HEK293 (cell line): ENCODE data around the gene PODN.

Experiments used
- GFI1B ChIP-seq: fragments of 450-650 bp; formaldehyde crosslinking; IDR thresholded peaks from 2 replicates; pipeline ENCODE4 v1.5.1; 2016; ENCODE audit warnings: missing biosample characterization, missing genetic modification characterization
- MZF1 ChIP-seq: fragments of 450-650 bp; formaldehyde crosslinking; IDR thresholded peaks from 2 replicates; pipeline ENCODE4 v1.5.1; 2017; ENCODE audit warnings: missing biosample characterization, missing genetic modification characterization, borderline replicate concordance
- OSR2 ChIP-seq: fragments of 450-650 bp; formaldehyde crosslinking; IDR thresholded peaks from 2 replicates; pipeline ENCODE4 v1.5.1; 2016; ENCODE audit warnings: missing biosample characterization, missing genetic modification characterization
- SALL2 ChIP-seq: fragments of 450-650 bp; formaldehyde crosslinking; IDR thresholded peaks from 2 replicates; pipeline ENCODE4 v1.5.0; 2017; ENCODE audit warnings: missing biosample characterization, mild to moderate bottlenecking, missing genetic modification characterization, borderline replicate concordance
- SP2 ChIP-seq: fragments of 450-650 bp; formaldehyde crosslinking; IDR thresholded peaks from 2 replicates; pipeline ENCODE4 v1.5.1; 2016; ENCODE audit warnings: missing biosample characterization, missing genetic modification characterization
- SP7 ChIP-seq: fragments of 450-650 bp; formaldehyde crosslinking; IDR thresholded peaks from 2 replicates; pipeline ENCODE4 v1.5.1; 2016; ENCODE audit warnings: missing biosample characterization, missing genetic modification characterization
- ZFP69B ChIP-seq: fragments of 450-650 bp; formaldehyde crosslinking; IDR thresholded peaks from 2 replicates; pipeline ENCODE4 v1.5.1; 2016; ENCODE audit warnings: missing biosample characterization, missing genetic modification characterization
- ZIC2 ChIP-seq: fragments of 450-650 bp; formaldehyde crosslinking; IDR thresholded peaks from 2 replicates; pipeline ENCODE4 v1.5.1; 2016; ENCODE audit warnings: missing biosample characterization, missing genetic modification characterization
- ZNF132 ChIP-seq: fragments of 450-650 bp; formaldehyde crosslinking; IDR thresholded peaks from 2 replicates; pipeline ENCODE4 v1.5.1; 2017; ENCODE audit warnings: missing biosample characterization, missing genetic modification characterization, borderline replicate concordance
- ZNF169 ChIP-seq: fragments of 450-650 bp; formaldehyde crosslinking; IDR thresholded peaks from 2 replicates; pipeline ENCODE4 v1.5.1; 2016; ENCODE audit warnings: missing biosample characterization, missing genetic modification characterization
- ZNF184 ChIP-seq: fragments of 450-650 bp; IDR thresholded peaks from 2 replicates; pipeline ENCODE4 v1.5.1; 2018; ENCODE audit warnings: missing biosample characterization, mild to moderate bottlenecking, missing genetic modification characterization
- ZNF202 ChIP-seq: fragments of 450-650 bp; formaldehyde crosslinking; IDR thresholded peaks from 2 replicates; pipeline ENCODE4 v1.5.1; 2016; ENCODE audit warnings: missing biosample characterization, missing genetic modification characterization, borderline replicate concordance
- ZNF223 ChIP-seq: fragments of 450-650 bp; formaldehyde crosslinking; IDR thresholded peaks from 2 replicates; pipeline ENCODE4 v1.5.1; 2016; ENCODE audit warnings: missing biosample characterization, missing genetic modification characterization
- ZNF23 ChIP-seq: fragments of 450-650 bp; formaldehyde crosslinking; IDR thresholded peaks from 2 replicates; pipeline ENCODE4 v1.5.1; 2016; ENCODE audit warnings: missing biosample characterization, missing genetic modification characterization, borderline replicate concordance
- ZNF239 ChIP-seq: fragments of 450-650 bp; formaldehyde crosslinking; IDR thresholded peaks from 2 replicates; pipeline ENCODE4 v1.5.1; 2016; ENCODE audit warnings: missing biosample characterization, missing genetic modification characterization
- ZNF24 ChIP-seq: fragments of 450-650 bp; formaldehyde crosslinking; IDR thresholded peaks from 2 replicates; pipeline ENCODE4 v1.5.1; 2016; ENCODE audit warnings: missing biosample characterization, missing genetic modification characterization
- ZNF341 ChIP-seq: fragments of 450-650 bp; formaldehyde crosslinking; IDR thresholded peaks from 2 replicates; pipeline ENCODE4; 2016; ENCODE audit warnings: low read depth, missing biosample characterization, missing genetic modification characterization
- ZNF350 ChIP-seq: fragments of 450-650 bp; formaldehyde crosslinking; IDR thresholded peaks from 2 replicates; pipeline ENCODE4 v1.5.0; 2017; ENCODE audit warnings: missing biosample characterization, mild to moderate bottlenecking, missing genetic modification characterization
- ZNF37A ChIP-seq: fragments of 450-650 bp; IDR thresholded peaks from 2 replicates; pipeline ENCODE4 v1.5.1; 2018; ENCODE audit warnings: missing biosample characterization, missing genetic modification characterization
- ZNF404 ChIP-seq: fragments of 450-650 bp; formaldehyde crosslinking; IDR thresholded peaks from 2 replicates; pipeline ENCODE4 v1.5.1; 2017; ENCODE audit warnings: missing biosample characterization, missing genetic modification characterization
- ZNF433 ChIP-seq: fragments of 450-650 bp; formaldehyde crosslinking; IDR thresholded peaks from 2 replicates; pipeline ENCODE4 v1.5.1; 2016; ENCODE audit warnings: missing biosample characterization, missing genetic modification characterization, low read depth
- ZNF510 ChIP-seq: fragments of 450-650 bp; formaldehyde crosslinking; IDR thresholded peaks from 2 replicates; pipeline ENCODE4 v1.5.1; 2018; ENCODE audit warnings: mild to moderate bottlenecking, missing genetic modification characterization, missing biosample characterization; ENCODE audit not compliant: insufficient replicate concordance
- ZNF514 ChIP-seq: fragments of 450-650 bp; formaldehyde crosslinking; IDR thresholded peaks from 2 replicates; pipeline ENCODE4 v1.5.1; 2016; ENCODE audit warnings: missing biosample characterization, missing genetic modification characterization
- ZNF521 ChIP-seq: fragments of 450-650 bp; formaldehyde crosslinking; IDR thresholded peaks from 2 replicates; pipeline ENCODE4 v1.5.1; 2017; ENCODE audit warnings: missing biosample characterization, mild to moderate bottlenecking, missing genetic modification characterization
- ZNF549 ChIP-seq: fragments of 450-650 bp; IDR thresholded peaks from 2 replicates; pipeline ENCODE4 v1.5.1; 2018; ENCODE audit warnings: missing biosample characterization, missing genetic modification characterization, mild to moderate bottlenecking, inconsistent platforms, moderate library complexity
- ZNF624 ChIP-seq: fragments of 450-650 bp; formaldehyde crosslinking; IDR thresholded peaks from 2 replicates; pipeline ENCODE4 v1.5.1; 2017; ENCODE audit warnings: missing biosample characterization, missing genetic modification characterization
- ZNF670 ChIP-seq: fragments of 450-650 bp; formaldehyde crosslinking; IDR thresholded peaks from 2 replicates; pipeline ENCODE4 v1.5.1; 2016; ENCODE audit warnings: missing biosample characterization, missing genetic modification characterization, low read depth
- ZNF776 ChIP-seq: fragments of 450-650 bp; formaldehyde crosslinking; IDR thresholded peaks from 2 replicates; pipeline ENCODE4 v1.5.0; 2017; ENCODE audit warnings: missing biosample characterization, missing genetic modification characterization, borderline replicate concordance
- ZNF792 ChIP-seq: fragments of 450-650 bp; formaldehyde crosslinking; IDR thresholded peaks from 2 replicates; pipeline ENCODE4 v1.5.1; 2016; ENCODE audit warnings: missing biosample characterization, missing genetic modification characterization
- ZXDB ChIP-seq: fragments of 450-650 bp; formaldehyde crosslinking; IDR thresholded peaks from 2 replicates; pipeline ENCODE4 v1.5.1; 2016; ENCODE audit warnings: missing biosample characterization, missing genetic modification characterization
- TF ChIP-seq, protein P1 (sequence below): fragments of 450-650 bp; formaldehyde crosslinking; IDR thresholded peaks from 2 replicates; pipeline ENCODE4 v1.5.1; 2016; ENCODE audit warnings: missing biosample characterization, missing genetic modification characterization, borderline replicate concordance
- TF ChIP-seq, protein P2 (sequence below): fragments of 450-650 bp; IDR thresholded peaks from 2 replicates; pipeline ENCODE4 v1.5.1; 2018; ENCODE audit warnings: missing biosample characterization, mild to moderate bottlenecking, missing genetic modification characterization
- TF ChIP-seq, protein P3 (sequence below): fragments of 450-650 bp; formaldehyde crosslinking; IDR thresholded peaks from 2 replicates; pipeline ENCODE4 v1.5.1; 2016; ENCODE audit warnings: missing biosample characterization, missing genetic modification characterization, borderline replicate concordance
- TF ChIP-seq, protein P4 (sequence below): fragments of 450-650 bp; formaldehyde crosslinking; IDR thresholded peaks from 2 replicates; pipeline ENCODE4 v1.5.1; 2016; ENCODE audit warnings: missing biosample characterization, missing genetic modification characterization

PODN gene

DNA sequence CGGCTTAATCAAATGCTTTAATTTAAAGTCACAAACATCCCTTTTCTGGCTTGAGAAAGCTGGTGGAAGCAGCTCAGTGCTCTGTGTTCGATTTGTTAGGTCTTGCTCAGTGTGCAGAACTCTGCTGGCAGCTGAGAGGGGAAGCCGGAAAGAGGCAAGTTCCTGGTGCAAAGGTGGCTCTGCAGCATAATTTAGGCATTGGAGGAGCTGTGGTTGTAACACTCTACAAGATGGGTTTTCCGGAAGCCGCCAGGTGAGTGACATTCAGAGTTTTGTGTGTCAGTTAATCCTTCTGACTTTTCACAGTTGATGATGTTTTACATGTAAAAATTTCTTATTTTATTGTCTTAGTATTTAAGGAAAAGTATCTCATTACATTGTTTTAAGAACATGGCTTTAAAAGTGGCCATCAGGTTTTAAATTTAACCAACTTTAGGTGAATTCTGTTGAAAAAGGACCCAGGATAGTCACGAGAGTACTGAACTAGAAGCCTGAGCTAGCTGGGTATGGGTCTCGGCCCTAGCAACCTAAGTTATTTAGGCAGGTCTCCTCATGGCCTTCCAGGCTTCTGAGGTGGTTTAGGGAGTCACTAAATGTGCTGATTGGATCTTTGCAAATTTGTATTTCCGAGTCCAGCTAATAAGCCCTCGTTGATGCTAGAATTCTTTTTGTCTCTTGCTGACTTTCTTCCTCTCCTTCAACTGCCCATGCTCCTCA lies 47.1 kb upstream of the PODN start (continued):
- TF ChIP-seq ZNF184 (no peak), ZNF404 (tag by site-specific recombination) (no peak), ZNF514 (tag by site-specific recombination) (no peak), ZNF37A (no peak), ZNF670 (tag by site-specific recombination) (no peak), ZNF549 (tag by site-specific recombination) (no peak), SP2 (peak; percentile 38; the same call in 1 of the 2 replicates), ZIC2 (tag by site-specific recombination) (no peak), ZNF24 (tag by site-specific recombination) (no peak), ZNF776 (tag by site-specific recombination) (no peak), ZNF521 (tag by site-specific recombination) (no peak), SP7 (tag by site-specific recombination) (peak; percentile 51; the same call in 1 of the 2 replicates), ZNF223 (no peak), ZNF132 (tag by site-specific recombination) (no peak), ZNF23 (tag by site-specific recombination) (no peak), MZF1 (tag by site-specific recombination) (0 out of 2 replicates have a peak, but pooled peaks have one; percentile 11), SALL2 (no peak), ZNF624 (tag by site-specific recombination) (no peak), ZNF341 (tag by site-specific recombination) (no peak), ZNF433 (tag by site-specific recombination) (no peak), ZFP69B (tag by site-specific recombination) (no peak), ZXDB (tag by site-specific recombination) (peak; percentile 56; the same call in 1 of the 2 replicates), ZNF350 (no peak), ZNF202 (no peak), ZNF510 (no peak), OSR2 (tag by site-specific recombination) (0 out of 2 replicates have a peak, but pooled peaks have one; percentile 8), ZNF239 (tag by site-specific recombination) (no peak), ZNF169 (tag by site-specific recombination) (no peak), ZNF792 (no peak), GFI1B (tag by site-specific recombination) (no peak)
- TF ChIP-seq, protein P1, sequence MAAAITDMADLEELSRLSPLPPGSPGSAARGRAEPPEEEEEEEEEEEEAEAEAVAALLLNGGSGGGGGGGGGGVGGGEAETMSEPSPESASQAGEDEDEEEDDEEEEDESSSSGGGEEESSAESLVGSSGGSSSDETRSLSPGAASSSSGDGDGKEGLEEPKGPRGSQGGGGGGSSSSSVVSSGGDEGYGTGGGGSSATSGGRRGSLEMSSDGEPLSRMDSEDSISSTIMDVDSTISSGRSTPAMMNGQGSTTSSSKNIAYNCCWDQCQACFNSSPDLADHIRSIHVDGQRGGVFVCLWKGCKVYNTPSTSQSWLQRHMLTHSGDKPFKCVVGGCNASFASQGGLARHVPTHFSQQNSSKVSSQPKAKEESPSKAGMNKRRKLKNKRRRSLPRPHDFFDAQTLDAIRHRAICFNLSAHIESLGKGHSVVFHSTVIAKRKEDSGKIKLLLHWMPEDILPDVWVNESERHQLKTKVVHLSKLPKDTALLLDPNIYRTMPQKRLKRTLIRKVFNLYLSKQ (tag by site-specific recombination) = no peak
- TF ChIP-seq, protein P2, sequence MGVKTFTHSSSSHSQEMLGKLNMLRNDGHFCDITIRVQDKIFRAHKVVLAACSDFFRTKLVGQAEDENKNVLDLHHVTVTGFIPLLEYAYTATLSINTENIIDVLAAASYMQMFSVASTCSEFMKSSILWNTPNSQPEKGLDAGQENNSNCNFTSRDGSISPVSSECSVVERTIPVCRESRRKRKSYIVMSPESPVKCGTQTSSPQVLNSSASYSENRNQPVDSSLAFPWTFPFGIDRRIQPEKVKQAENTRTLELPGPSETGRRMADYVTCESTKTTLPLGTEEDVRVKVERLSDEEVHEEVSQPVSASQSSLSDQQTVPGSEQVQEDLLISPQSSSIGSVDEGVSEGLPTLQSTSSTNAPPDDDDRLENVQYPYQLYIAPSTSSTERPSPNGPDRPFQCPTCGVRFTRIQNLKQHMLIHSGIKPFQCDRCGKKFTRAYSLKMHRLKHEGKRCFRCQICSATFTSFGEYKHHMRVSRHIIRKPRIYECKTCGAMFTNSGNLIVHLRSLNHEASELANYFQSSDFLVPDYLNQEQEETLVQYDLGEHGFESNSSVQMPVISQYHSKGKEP = no peak
- TF ChIP-seq, protein P3, sequence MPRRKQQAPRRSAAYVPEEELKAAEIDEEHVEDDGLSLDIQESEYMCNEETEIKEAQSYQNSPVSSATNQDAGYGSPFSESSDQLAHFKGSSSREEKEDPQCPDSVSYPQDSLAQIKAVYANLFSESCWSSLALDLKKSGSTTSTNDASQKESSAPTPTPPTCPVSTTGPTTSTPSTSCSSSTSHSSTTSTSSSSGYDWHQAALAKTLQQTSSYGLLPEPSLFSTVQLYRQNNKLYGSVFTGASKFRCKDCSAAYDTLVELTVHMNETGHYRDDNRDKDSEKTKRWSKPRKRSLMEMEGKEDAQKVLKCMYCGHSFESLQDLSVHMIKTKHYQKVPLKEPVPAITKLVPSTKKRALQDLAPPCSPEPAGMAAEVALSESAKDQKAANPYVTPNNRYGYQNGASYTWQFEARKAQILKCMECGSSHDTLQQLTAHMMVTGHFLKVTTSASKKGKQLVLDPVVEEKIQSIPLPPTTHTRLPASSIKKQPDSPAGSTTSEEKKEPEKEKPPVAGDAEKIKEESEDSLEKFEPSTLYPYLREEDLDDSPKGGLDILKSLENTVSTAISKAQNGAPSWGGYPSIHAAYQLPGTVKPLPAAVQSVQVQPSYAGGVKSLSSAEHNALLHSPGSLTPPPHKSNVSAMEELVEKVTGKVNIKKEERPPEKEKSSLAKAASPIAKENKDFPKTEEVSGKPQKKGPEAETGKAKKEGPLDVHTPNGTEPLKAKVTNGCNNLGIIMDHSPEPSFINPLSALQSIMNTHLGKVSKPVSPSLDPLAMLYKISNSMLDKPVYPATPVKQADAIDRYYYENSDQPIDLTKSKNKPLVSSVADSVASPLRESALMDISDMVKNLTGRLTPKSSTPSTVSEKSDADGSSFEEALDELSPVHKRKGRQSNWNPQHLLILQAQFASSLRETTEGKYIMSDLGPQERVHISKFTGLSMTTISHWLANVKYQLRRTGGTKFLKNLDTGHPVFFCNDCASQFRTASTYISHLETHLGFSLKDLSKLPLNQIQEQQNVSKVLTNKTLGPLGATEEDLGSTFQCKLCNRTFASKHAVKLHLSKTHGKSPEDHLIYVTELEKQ (tag by site-specific recombination) = no peak
- TF ChIP-seq, protein P4, sequence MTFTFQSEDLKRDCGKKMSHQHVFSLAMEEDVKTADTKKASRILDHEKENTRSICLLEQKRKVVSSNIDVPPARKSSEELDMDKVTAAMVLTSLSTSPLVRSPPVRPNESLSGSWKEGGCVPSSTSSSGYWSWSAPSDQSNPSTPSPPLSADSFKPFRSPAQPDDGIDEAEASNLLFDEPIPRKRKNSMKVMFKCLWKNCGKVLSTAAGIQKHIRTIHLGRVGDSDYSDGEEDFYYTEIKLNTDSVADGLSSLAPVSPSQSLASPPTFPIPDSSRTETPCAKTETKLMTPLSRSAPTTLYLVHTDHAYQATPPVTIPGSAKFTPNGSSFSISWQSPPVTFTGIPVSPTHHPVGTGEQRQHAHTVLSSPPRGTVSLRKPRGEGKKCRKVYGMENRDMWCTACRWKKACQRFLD (tag by site-specific recombination) = no peak
